ENCODE measurements around the gene ASTN2. TPM values are rescaled to one million over a fixed set of nuclear protein-coding genes. Genes with fewer than 3 reads are reported as not detected.
A peak's percentile ranks its signal among the peaks of the same experiment; 100 is the strongest.

Gene ASTN2, protein sequence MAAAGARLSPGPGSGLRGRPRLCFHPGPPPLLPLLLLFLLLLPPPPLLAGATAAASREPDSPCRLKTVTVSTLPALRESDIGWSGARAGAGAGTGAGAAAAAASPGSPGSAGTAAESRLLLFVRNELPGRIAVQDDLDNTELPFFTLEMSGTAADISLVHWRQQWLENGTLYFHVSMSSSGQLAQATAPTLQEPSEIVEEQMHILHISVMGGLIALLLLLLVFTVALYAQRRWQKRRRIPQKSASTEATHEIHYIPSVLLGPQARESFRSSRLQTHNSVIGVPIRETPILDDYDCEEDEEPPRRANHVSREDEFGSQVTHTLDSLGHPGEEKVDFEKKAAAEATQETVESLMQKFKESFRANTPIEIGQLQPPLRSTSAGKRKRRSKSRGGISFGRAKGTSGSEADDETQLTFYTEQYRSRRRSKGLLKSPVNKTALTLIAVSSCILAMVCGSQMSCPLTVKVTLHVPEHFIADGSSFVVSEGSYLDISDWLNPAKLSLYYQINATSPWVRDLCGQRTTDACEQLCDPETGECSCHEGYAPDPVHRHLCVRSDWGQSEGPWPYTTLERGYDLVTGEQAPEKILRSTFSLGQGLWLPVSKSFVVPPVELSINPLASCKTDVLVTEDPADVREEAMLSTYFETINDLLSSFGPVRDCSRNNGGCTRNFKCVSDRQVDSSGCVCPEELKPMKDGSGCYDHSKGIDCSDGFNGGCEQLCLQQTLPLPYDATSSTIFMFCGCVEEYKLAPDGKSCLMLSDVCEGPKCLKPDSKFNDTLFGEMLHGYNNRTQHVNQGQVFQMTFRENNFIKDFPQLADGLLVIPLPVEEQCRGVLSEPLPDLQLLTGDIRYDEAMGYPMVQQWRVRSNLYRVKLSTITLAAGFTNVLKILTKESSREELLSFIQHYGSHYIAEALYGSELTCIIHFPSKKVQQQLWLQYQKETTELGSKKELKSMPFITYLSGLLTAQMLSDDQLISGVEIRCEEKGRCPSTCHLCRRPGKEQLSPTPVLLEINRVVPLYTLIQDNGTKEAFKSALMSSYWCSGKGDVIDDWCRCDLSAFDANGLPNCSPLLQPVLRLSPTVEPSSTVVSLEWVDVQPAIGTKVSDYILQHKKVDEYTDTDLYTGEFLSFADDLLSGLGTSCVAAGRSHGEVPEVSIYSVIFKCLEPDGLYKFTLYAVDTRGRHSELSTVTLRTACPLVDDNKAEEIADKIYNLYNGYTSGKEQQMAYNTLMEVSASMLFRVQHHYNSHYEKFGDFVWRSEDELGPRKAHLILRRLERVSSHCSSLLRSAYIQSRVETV (N-terminal part only)
- total RNA-seq = 1 to 10 TPM; 1.7 to 1.8 (median 1.7) TPM

DNA sequence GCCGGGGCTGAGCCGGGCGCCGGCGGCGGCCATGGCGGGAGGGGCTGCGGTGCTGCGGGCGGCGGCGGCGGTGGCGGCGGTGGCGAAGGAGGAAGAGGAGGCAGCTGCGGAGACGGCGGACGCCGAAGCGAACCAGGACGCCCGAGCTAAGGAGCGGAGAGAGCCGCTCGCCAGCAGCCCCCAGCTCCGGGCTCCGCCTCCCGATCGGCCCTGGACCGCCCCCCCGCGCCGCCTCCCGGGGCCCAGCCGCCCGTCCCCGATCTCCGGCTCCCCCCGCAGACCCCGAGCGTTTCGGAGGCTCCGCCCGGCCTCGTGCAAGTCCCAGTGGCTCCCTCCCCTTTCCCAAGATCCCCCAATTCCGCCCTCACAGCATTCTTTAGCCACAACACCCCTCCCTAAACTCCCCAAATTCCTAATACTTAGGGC is at the start of gene ASTN2:
TSS of gene ASTN2 (minus strand) at position 152 of the 426 bp plus-strand sequence. CDS start at position 33, 119 bp downstream.
- H3K4me1 Mint-ChIP-seq (ENCODE audit: low read depth) = peaks cover 1% of the 10 kb centered on the region
- ATAC-seq = peak in 1 of 2 donors; percentile 20
- no peak for DNase-seq
- no peak within 1 kb of the TSS for H3K4me3 Mint-ChIP-seq
- H3K9me3 Mint-ChIP-seq = peaks cover 4% of the 10 kb centered on the region
- peaks cover 27% of the 10 kb centered on the region for H3K27me3 Mint-ChIP-seq (ENCODE audit: low read depth)
- no peaks in the 10 kb centered on the region for H3K36me3 Mint-ChIP-seq (ENCODE audit: insufficient read depth)

- no peak for ATAC-seq
- Mint-ChIP-seq H3K4me1 (ENCODE audit: low read depth) (no peaks in the 10 kb centered on the region), H3K4me3 (no peak overlapping the region), H3K27me3 (ENCODE audit: low read depth) (peaks cover 3% of the 10 kb centered on the region), H3K9me3 (no peaks in the 10 kb centered on the region), H3K36me3 (ENCODE audit: insufficient read depth) (no peaks in the 10 kb centered on the region)
- no peak for DNase-seq
These were observed 48.0 kb upstream of the ASTN2 start for GRCh38 chr9:117462861-117463260.

DNA sequence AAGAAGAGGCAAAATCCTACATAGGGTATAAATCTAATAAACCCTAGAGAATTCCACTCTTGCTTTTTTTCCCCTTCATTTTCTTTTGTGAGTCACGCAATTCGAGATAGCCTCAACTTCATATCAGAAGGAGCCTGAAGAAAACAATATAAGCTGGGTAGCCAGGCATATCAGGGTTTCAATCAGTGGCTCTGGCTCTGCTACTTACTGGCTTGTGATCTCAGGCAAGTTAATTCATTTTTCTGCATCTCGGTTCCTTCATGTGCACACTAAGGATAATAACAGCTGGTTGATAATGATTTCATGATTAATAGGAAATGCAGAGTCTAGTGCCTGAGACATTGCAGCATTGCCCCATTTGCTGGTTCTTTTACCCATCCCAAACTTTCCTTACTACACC is 46.5 kb upstream of the ASTN2 start:
- Mint-ChIP-seq H3K4me3 (no peak overlapping the region), H3K4me1 (ENCODE audit: low read depth) (no peaks in the 10 kb centered on the region), H3K9me3 (no peaks in the 10 kb centered on the region), H3K27me3 (ENCODE audit: low read depth) (peaks cover 3% of the 10 kb centered on the region), H3K36me3 (ENCODE audit: insufficient read depth) (no peaks in the 10 kb centered on the region)
- ATAC-seq = no peak
- no peak for DNase-seq

DNA sequence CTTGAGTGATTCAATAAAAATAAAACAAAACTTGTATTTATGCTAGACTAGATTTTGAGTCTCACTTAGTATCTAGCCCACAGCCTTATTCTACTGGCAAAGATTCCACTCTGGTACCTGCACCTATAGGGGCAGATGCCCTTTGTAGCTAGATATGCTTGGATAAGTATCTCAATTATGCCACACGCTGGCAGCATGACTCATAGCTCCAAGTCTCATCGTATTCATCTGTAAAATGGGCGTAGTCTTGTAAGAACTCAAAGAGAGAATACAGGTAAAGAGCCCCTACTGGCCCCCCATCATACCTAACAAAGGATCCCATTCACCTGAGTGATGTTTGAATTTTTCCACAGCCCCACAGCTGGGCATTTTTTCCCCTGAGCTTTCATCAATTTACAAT is 45.9 kb upstream of the ASTN2 start:
- no peaks in the 10 kb centered on the region for H3K36me3 Mint-ChIP-seq (ENCODE audit: insufficient read depth)
- H3K9me3 Mint-ChIP-seq = no peaks in the 10 kb centered on the region
- ATAC-seq (no peak), DNase-seq (no peak)
- peaks cover 1% of the 10 kb centered on the region for H3K27me3 Mint-ChIP-seq (ENCODE audit: low read depth)
- H3K4me3 Mint-ChIP-seq = no peak overlapping the region
- H3K4me1 Mint-ChIP-seq (ENCODE audit: low read depth) = no peaks in the 10 kb centered on the region

DNA sequence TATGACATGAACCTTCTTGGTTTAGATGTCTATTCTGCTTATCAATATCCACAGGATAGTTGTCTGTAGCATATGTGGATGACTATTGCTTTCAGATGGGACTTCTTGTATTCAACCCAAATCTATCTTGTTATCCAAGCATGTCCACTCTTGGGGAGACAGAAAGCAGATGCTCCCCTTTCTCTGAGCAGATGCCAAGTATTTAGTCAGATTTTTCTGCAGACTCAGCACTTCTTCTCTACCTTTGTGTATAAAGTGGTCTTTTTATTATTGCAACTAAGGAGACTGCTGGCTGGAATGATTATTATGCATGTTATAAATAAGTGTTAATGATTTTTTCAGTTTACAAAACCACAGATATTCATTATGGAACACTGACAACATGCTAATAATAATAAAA is 45.1 kb upstream of the ASTN2 start:
- H3K4me1 Mint-ChIP-seq (ENCODE audit: low read depth) = no peaks in the 10 kb centered on the region
- no peak for DNase-seq
- H3K4me3 Mint-ChIP-seq = no peak overlapping the region
- no peaks in the 10 kb centered on the region for H3K36me3 Mint-ChIP-seq (ENCODE audit: insufficient read depth)
- ATAC-seq = no peak
- no peaks in the 10 kb centered on the region for H3K9me3 Mint-ChIP-seq
- no peaks in the 10 kb centered on the region for H3K27me3 Mint-ChIP-seq (ENCODE audit: low read depth)

GRCh38 chr9:117458066-117458465 is 43.2 kb upstream of the ASTN2 start:
- Mint-ChIP-seq H3K9me3 (peaks cover 4% of the 10 kb centered on the region), H3K36me3 (ENCODE audit: insufficient read depth) (no peaks in the 10 kb centered on the region), H3K4me3 (no peak overlapping the region), H3K27me3 (ENCODE audit: low read depth) (no peaks in the 10 kb centered on the region), H3K4me1 (ENCODE audit: low read depth) (no peaks in the 10 kb centered on the region)
- ATAC-seq (no peak), DNase-seq (no peak)

DNA sequence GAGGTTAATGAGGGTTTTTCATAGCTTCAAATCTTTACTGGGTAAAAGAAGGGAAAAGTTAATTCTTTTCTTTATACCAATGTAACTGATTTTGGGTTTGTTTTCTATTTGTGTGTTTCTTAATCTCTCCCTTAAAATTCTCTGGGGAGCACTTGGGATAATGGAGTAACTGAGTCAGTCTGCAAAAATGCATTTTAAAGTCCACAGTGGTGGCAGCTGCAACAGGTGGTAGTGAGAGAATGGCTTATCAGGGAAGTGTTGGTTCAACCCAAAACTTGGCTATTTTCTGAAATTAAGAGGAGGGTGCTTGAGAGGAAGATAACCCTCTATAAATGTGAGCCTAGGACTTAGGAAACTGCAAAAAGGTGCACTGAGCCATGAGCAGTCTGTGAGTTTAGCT is 39.9 kb upstream of the ASTN2 start:
- peaks cover 4% of the 10 kb centered on the region for H3K9me3 Mint-ChIP-seq
- H3K4me1 Mint-ChIP-seq (ENCODE audit: low read depth) = no peaks in the 10 kb centered on the region
- no peak for ATAC-seq
- no peaks in the 10 kb centered on the region for H3K36me3 Mint-ChIP-seq (ENCODE audit: insufficient read depth)
- no peak for DNase-seq
- no peak overlapping the region for H3K4me3 Mint-ChIP-seq
- no peaks in the 10 kb centered on the region for H3K27me3 Mint-ChIP-seq (ENCODE audit: low read depth)

DNA sequence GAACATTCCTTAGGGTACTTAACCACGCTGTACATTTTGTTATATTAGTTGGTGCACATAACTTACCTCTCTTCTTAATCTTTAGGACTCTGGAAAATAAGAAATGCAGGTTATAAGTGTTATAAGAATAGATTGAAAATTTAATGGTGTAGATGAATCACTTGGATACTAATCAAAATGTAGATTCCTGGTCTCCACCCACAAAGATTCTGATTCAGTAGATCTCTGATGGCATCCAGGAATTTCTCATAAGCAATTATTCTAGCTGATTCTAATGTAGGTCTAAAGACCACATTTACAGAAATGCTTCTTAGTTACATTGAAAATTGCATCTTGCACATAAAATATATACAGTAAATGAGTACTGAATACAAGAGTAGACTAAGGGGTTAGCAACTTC is 38.9 kb upstream of the ASTN2 start:
- no peaks in the 10 kb centered on the region for H3K27me3 Mint-ChIP-seq (ENCODE audit: low read depth)
- no peak for ATAC-seq
- H3K36me3 Mint-ChIP-seq (ENCODE audit: insufficient read depth) = no peaks in the 10 kb centered on the region
- no peak overlapping the region for H3K4me3 Mint-ChIP-seq
- H3K9me3 Mint-ChIP-seq = peaks cover 4% of the 10 kb centered on the region
- DNase-seq = no peak
- no peaks in the 10 kb centered on the region for H3K4me1 Mint-ChIP-seq (ENCODE audit: low read depth)

GRCh38 chr9:117451311-117451710 is 36.5 kb upstream of the ASTN2 start:
- no peak for ATAC-seq
- no peaks in the 10 kb centered on the region for H3K36me3 Mint-ChIP-seq (ENCODE audit: insufficient read depth)
- no peak for DNase-seq
- H3K9me3 Mint-ChIP-seq = peaks cover 4% of the 10 kb centered on the region
- no peaks in the 10 kb centered on the region for H3K27me3 Mint-ChIP-seq (ENCODE audit: low read depth)
- no peaks in the 10 kb centered on the region for H3K4me1 Mint-ChIP-seq (ENCODE audit: low read depth)
- no peak overlapping the region for H3K4me3 Mint-ChIP-seq

GRCh38 chr9:117448066-117448465 is 33.2 kb upstream of the ASTN2 start:
- no peak for DNase-seq
- no peaks in the 10 kb centered on the region for H3K9me3 Mint-ChIP-seq
- ATAC-seq = no peak
- no peaks in the 10 kb centered on the region for H3K4me1 Mint-ChIP-seq (ENCODE audit: low read depth)
- no peaks in the 10 kb centered on the region for H3K36me3 Mint-ChIP-seq (ENCODE audit: insufficient read depth)
- no peak overlapping the region for H3K4me3 Mint-ChIP-seq
- no peaks in the 10 kb centered on the region for H3K27me3 Mint-ChIP-seq (ENCODE audit: low read depth)

DNA sequence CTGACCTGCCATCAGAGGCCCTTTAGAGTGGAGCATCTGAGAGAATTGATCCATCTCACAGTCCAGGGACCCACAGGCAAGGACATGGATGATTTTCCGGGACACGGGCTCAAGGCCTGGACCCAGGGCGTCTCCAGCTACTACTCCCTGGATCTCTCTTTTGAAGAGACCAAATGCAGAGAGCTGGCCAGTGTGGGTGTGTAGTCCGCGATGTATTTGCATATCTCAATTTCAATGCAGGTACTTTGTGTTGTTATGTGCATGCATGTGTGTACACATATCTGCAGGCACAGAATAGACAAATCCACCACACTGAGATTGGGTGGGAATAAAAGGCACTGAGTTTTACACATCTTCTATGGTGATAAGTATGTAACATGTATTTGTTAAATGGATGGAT is 30.8 kb upstream of the ASTN2 start:
- Mint-ChIP-seq H3K36me3 (ENCODE audit: insufficient read depth) (no peaks in the 10 kb centered on the region), H3K4me3 (no peak overlapping the region), H3K9me3 (no peaks in the 10 kb centered on the region), H3K27me3 (ENCODE audit: low read depth) (peaks cover 2% of the 10 kb centered on the region), H3K4me1 (ENCODE audit: low read depth) (no peaks in the 10 kb centered on the region)
- ATAC-seq (no peak), DNase-seq (no peak)

- Mint-ChIP-seq H3K4me3 (no peak overlapping the region), H3K36me3 (ENCODE audit: insufficient read depth) (no peaks in the 10 kb centered on the region), H3K9me3 (no peaks in the 10 kb centered on the region), H3K27me3 (ENCODE audit: low read depth) (peaks cover 2% of the 10 kb centered on the region), H3K4me1 (ENCODE audit: low read depth) (no peaks in the 10 kb centered on the region)
- DNase-seq = no peak
- no peak for ATAC-seq
These were observed 29.6 kb upstream of the ASTN2 start for GRCh38 chr9:117444501-117444900.

- no peaks in the 10 kb centered on the region for H3K36me3 Mint-ChIP-seq (ENCODE audit: insufficient read depth)
- no peaks in the 10 kb centered on the region for H3K9me3 Mint-ChIP-seq
- no peak for ATAC-seq
- H3K4me1 Mint-ChIP-seq (ENCODE audit: low read depth) = no peaks in the 10 kb centered on the region
- H3K4me3 Mint-ChIP-seq = no peak overlapping the region
- peaks cover 2% of the 10 kb centered on the region for H3K27me3 Mint-ChIP-seq (ENCODE audit: low read depth)
- no peak for DNase-seq
These were observed 22.4 kb upstream of the ASTN2 start for GRCh38 chr9:117437283-117437682.

DNA sequence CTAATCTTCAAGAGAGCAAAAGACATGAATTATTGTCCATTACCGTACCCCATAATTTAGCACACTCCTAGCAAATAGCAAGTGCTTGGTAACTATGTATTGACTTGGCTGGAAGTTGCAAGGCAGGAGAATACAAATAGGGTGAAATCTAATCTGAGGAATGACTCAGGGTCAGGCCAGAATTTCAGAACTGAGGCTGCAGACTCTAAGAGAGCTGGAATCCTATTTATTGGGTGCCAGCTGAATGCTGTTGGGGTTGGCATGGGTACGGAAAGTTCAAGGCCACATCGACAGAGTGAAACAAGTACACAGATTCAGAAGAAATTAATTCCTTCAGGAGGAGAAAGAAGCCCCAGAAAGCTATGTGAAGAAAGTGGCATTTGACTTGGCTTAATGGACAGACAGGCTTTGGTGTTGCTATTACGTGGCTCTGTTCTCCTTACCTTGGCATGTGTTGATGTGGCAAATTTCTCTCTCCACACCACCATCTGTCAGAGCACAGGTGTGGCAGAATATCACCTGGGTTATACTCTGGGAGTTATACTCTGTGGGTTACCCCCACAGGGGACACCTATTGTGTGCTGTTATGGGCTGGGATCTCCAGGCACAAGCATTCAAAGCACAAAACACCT is 20.9 kb upstream of the ASTN2 start:
- Mint-ChIP-seq H3K4me3 (no peak overlapping the region), H3K27me3 (ENCODE audit: low read depth) (no peaks in the 10 kb centered on the region), H3K9me3 (peaks cover 3% of the 10 kb centered on the region), H3K4me1 (ENCODE audit: low read depth) (no peaks in the 10 kb centered on the region), H3K36me3 (ENCODE audit: insufficient read depth) (no peaks in the 10 kb centered on the region)
- DNase-seq (no peak), ATAC-seq (no peak)
